Left lobe of liver (tissue), 2 donors: Measurements from ENCODE around the gene MGA. TPM values are rescaled to one million over a fixed set of nuclear protein-coding genes. Genes with fewer than 3 reads are reported as not detected.

Experiments
- ATAC-seq: fragments of 200-7000 bp; cut with Tn5 transposase; one replicate; pipeline ENCODE4 v1.9.1; 2020; ENCODE audit warnings: mild to moderate bottlenecking, moderate library complexity
- DNase-seq: peaks from one replicate; pipeline ENCODE4 v3.0.0-alpha.2; 2020; ENCODE audit warnings: low spot score
- total RNA-seq: library from RNA; stranded (reverse); gene quantifications from one replicate; pipeline ENCODE4 v1.2.1, GENCODE V29; 2021
- donor health status: DM: no; HTN: no; CAD: no; lungs with moderate emphysema.
- donor health status: DM: no; HTN: yes; CAD: no.

The MGA gene
- total RNA-seq, 1 donor from 2014 or later: 10.7 TPM

GRCh38 chr15:41804916-41805666 lies 144.9 kb downstream of the MGA start:
- ATAC-seq: no peak
- DNase-seq: no peak

- ATAC-seq (no peak), DNase-seq (no peak)
Observed at GRCh38 chr15:41805711-41806110, 145.5 kb downstream of the MGA start.

GRCh38 chr15:41806291-41807181 lies 146.3 kb downstream of the MGA start:
- DNase-seq (no peak), ATAC-seq (peak; percentile 52)

- no peak for DNase-seq
- ATAC-seq: no peak
Observed at GRCh38 chr15:41809121-41809520, 148.9 kb downstream of the MGA start.

GRCh38 chr15:41809526-41810220 lies 149.5 kb downstream of the MGA start:
- ATAC-seq (no peak), DNase-seq (no peak)

DNA sequence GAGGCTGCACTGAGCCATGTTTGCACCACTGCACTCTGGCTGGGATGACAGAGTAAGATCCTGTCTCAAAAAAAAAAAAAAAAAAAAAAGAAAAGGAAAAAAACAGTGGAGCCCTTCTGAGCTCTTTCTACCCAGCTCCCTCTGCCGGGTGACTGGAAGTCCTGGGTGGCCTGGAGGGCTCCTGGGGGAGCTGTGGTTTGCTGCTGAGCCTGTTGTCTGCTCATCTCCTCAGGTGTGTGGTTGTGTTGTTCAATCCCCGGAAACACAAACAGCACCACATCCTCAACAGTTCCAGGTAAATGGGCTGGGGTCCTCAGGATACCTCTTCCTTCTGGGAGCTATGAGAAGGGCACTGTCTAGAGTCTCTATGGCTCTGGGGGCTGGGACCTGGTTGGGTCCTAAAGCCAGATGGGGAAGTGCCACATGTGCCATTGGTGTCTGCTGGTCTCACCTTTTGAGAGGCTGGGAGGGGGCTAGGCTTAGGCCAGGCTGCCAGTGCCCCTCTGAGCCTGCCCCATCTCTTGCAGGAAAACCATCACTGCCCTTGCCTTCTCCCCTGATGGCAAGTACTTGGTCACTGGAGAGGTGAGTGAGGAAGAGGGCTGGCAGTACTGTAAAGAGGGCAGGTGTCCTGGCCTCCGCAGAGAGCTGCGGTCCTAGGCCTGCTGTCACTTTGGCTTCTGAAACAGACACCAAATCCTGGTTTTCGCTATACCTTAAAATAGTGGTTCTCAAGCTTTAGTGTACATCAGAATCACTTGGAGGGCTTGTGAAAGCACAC lies 150.6 kb downstream of the MGA start:
- no peak for DNase-seq
- peak; percentile 27 for ATAC-seq

DNA sequence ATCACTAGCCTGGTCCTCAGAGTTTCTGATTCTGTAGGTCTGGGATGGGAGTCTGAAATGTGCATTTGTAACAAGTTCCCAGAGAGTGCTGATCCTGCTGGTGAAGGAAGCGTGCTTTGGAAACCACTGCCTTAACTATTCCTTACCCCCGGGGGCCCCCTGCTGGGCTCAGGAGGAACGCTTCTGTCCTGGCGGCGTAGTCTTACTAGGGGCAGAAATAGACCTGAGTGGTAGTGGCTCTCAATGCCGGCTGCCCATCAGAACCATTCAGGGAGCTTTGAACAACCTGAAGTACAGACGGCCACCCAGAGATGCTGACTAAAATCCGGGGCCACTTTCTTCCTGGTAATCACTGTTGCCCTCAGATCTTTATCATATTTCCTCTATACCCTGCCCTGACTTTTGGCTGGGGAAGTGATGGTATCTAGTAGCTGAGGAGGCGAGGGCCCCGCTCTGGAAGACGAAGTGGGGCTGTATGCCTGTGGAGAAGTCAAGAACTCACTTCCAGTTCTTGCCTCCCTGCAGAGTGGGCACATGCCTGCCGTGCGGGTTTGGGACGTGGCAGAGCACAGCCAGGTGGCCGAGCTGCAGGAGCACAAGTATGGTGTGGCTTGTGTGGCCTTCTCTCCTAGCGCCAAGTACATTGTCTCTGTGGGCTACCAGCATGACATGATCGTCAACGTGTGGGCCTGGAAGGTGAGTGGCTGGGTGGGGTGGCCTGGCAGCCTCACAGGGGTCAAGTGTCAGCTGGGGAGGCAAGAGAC lies 151.4 kb downstream of the MGA start:
- ATAC-seq (peak; percentile 98), DNase-seq (peak; percentile 81)

DNA sequence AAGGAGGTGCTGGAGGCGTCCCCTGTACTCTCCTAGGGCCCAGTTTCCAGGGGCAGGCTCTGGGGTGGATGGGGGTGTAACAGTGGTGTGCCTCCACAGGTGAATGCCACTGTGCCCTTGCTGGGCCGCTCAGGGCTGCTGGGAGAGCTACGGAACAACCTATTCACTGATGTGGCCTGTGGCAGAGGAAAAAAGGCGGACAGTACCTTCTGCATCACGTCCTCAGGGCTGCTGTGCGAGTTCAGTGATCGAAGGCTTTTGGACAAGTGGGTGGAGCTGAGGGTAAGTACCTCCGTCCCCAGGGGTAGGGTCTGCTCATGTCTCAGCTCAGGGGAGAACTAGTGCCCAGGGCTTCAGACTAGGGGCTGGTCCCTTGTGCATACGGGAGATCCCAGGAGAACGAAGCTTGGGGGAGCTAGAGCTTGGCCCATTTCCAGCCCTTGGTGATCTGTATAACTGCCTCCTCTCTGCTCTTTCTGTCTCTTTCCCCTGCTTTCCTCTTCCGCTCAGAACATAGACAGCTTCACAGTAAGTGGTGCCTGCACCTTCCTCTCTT lies 152.7 kb downstream of the MGA start:
- ATAC-seq: no peak
- no peak for DNase-seq

GRCh38 chr15:41813426-41813825 lies 153.2 kb downstream of the MGA start:
- DNase-seq: no peak
- ATAC-seq: no peak

GRCh38 chr15:41814534-41814933 lies 154.3 kb downstream of the MGA start:
- ATAC-seq: no peak
- DNase-seq: no peak

DNA sequence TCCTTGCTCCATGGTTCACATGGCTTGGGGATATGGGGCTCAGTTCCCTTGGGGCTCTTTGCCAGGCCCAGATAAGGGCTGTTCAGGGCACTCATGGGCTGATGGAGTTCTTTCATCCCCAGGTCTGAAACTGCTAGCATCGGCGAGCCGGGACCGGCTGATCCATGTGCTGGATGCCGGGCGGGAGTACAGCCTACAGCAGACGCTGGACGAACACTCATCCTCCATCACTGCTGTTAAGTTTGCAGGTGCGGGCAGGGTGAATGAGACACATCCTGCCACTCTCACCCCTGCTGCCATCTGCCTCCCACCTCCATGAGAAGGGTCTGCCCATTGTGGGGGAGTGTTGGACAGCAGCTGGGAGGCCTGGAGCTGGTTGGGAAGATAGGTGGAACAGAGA lies 156.6 kb downstream of the MGA start:
- ATAC-seq (no peak), DNase-seq (no peak)

DNA sequence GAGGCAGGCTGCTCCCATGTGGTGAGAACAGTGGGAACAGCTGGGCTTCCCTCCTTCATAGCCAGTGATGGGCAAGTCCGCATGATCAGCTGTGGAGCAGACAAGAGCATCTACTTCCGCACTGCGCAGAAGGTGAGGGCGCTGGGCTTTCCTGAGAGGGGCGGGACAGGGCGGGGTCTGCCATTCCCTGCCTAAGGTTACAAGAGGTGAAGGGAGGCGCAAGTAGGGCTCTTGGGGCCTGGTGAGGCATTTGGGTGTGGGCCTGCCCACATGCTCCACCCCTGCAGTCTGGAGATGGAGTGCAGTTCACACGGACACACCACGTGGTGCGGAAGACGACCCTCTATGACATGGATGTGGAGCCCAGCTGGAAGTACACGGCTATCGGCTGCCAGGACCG lies 157.1 kb downstream of the MGA start:
- ATAC-seq (no peak), DNase-seq (no peak)

DNA sequence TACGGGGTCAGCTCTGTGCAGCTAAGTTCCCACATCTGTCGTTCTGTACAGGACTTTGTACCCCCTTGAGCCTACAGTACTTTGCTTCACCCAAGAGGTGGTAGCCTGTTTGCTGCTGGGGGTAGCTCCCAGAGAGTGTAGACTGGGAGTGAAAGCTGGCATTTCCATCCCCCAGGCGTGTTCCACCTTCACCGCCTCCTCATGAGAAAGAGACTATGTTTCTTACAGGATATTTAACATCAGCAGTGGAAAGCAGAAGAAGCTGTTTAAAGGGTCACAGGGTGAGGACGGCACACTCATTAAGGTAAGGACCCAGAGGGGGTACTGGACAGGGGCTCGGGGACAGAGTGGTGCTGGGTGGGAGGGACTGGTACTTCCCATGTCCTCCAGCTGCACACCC lies 157.6 kb downstream of the MGA start:
- no peak for DNase-seq
- no peak for ATAC-seq

DNA sequence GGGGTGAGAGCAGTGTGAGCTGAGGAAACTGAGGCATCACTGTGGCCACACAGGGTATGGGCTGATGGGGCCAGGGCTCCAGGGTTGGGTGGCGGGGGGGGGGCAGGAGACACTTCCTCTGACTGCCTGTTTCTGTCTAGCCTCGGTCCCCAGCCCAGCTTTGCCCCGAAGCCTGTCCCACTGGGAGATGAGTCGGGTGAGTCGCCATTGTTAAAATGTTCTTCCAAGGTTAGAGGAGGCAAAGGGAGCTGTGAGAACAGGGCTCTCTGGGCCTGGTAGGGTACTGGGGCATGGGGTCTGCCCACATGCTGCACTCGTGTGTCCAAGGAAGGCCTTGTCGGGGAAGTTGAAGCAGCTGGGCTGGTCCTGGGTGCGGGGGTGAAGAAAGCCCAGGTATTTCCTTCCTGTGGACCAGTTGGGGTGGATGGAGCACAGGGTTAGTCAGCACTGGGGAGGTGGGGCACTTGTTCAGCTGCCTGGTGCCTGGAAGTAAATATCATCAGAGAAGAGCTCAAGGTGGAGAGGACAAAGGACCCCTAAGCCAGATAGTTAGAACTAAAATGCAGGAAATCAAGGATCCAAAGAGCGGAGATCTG lies 159.3 kb downstream of the MGA start:
- ATAC-seq: no peak
- DNase-seq: no peak

DNA sequence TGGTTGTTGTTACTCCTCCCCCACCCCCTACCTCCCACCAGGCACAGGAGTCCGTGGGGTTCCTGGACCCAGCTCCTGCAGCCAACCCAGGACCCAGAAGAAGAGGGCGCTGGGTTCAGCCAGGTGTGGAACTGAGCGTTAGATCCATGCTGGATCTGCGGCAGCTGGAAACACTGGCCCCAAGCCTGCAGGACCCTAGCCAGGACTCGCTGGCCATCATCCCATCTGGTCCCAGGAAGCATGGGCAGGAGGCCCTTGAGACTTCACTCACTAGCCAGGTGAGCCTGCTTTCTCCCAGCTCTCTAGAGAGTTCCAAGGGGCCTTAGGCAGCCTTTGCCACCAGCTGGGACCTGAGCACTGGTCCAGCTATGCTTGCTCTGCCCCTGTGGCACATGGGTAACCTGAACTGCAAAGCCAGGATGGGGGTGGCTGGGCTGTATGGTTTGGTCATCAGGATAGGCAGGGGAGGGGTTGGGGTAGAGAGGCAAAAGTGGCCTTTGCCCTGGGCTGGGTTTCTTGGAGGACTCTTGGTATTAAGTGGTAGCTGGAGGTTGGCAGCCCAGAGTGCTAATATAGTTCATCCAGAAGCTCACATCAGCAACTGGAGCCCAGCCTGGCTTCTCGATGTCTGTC lies 160.7 kb downstream of the MGA start:
- peak; percentile 62 for DNase-seq
- peak; percentile 75 for ATAC-seq

GRCh38 chr15:41821831-41822230 lies 161.6 kb downstream of the MGA start:
- ATAC-seq (no peak), DNase-seq (no peak)

DNA sequence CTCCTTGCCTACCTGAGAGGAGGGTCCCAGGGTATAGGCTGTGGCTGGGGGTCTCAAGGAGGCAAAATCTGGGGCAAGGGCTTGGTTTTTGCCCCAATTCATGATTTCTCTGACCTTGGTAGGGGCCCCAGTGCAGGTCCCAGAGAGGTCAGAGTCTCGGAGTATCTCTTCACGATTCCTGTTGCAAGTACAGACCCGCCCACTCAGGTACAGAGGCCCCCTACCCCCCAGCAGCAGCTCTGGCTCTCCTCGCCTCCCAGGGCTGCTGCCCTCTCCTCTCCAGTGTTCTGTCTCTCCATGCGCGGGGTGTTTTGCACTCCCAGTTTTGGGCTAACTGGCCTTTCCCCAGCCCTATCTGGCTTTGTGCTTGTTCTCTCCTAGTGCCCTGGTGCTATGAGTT lies 162.3 kb downstream of the MGA start:
- no peak for DNase-seq
- no peak for ATAC-seq
